Left colon (tissue), 2 donors: ENCODE measurements around the gene ZBTB4. TPM values are rescaled to one million over a fixed set of nuclear protein-coding genes. Genes with fewer than 3 reads are reported as not detected.

Experiments
- ATAC-seq: fragments of 200-7000 bp; cut with Tn5 transposase; one replicate; pipeline ENCODE4 v1.9.1; 2020; ENCODE audit warnings: mild to moderate bottlenecking, moderate library complexity
- DNase-seq, 2 donors: peaks; one replicate each; pipeline ENCODE4 v3.0.0-alpha.2; 2020
- intact Hi-C, 2 donors: fragments of 100-400 bp; cut with DNase I in 1 of 2; cut with micrococcal nuclease in 1 of 2; formaldehyde crosslinking; loops; one replicate each; pipeline versions ENCODE4 v1.11.2 to v1.14.0; 2022; cut with DNase I, micrococcal nuclease
- total RNA-seq, 2 donors: library from RNA; stranded (reverse); fragmentation: NEBNext Ultra II Directional; extraction: Animal tissue kit (Norgen Biotek cat#: 25700); gene quantifications; one replicate each; pipeline ENCODE4 v1.2.1, GENCODE V29; 2021
- donor health status: DM: no; HTN: no; CAD: no.
- donor health status: DM: yes; HTN: yes; CAD: no.

ZBTB4 gene
- total RNA-seq, 2 donors from 2014 or later, result 17.5 to 25.0 TPM

DNA sequence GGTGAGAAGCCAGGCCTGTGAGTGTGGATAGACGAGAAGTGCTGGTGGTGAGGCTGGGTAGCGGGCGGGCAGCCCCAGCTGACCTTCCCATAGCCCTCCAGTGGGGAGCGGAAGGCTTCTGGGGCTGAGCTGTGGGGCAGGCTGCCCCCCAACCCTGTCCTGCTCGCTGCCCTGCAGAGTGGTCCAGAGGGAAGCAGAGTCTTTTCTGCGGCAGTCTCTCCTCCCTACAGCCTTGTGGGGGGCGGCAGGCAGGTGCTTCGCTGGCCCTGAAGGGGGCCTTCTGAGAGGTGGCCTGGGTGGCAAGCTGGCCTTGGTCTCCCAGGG lies 68.0 kb downstream of the ZBTB4 start:
- ATAC-seq, result no peak
- intact Hi-C loops, result no loop called here
- no peak for DNase-seq

DNA sequence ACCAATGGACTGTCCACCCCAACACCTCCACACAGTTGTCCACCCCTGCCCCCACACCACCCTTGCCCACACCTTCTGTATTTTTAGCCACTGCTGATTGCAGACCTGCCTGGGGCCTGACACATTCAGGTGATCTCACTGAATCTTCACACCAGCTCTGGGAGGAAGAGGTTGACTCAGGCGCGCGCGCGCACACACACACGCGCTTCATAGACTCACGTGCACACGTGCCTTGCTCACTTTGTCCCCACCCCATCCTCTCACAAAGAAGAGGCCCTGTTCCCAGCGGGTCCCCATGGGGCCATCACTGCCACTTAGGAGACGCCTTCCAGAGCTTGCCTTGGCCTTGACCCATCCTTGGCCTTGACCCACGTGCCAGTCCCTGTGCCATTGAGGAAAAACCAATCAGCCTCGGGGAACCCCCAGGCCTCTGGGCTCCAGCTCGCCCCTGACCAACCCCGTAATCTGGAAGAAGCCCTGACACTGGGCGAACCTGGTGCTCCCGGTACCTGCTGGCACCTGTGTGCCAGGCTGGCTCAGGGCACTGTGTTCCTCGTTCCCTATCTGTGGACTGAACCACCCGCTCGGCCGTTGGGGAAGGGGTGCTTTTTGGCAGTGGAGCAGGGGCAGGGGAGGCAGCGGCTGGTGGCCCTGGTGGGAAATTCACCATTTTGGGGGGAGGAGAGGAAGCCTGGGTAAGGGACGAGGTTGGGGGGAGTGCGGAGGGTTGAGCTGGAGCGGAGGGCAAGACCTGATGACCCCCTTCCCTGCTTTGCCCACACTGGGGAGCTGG lies 68.6 kb downstream of the ZBTB4 start:
- DNase-seq (no peak), ATAC-seq (no peak)
- intact Hi-C loops, result no loop called here

DNA sequence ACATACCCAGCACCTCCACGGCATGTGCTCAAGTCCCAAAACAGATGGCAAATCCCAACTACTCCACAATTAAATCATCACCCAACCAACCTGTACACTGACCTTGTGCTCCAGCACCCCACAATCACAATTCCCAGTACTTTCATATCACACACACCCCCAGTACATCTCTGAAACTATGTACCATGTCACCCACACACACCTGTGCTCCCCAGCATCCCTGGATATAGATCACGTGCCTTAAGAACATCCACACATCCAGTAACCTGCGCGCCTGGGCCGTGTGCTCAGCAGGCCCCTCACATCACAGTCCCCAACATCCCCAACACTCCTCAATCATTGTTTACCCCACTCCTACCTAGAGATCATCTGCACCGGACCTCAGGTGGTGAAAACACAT lies 69.7 kb downstream of the ZBTB4 start:
- ATAC-seq (no peak), DNase-seq (no peak)
- intact Hi-C loops, result no loop called here

Other genes with a start within 250 kb of the ZBTB4 start
- 10 to 100 TPM; 30.9 to 34.9 TPM for gene DVL2, start 245.1 kb downstream of the ZBTB4 start, total RNA-seq
- 10 to 100 TPM; 33.9 to 44.1 TPM for gene PHF23, start 240.2 kb downstream of the ZBTB4 start, total RNA-seq
- 100 to 1,000 TPM; 431 to 505 TPM for gene GABARAP, start 237.2 kb downstream of the ZBTB4 start, total RNA-seq
- 100 to 1,000 TPM; 108 to 117 TPM for gene CTDNEP1, start 227.9 kb downstream of the ZBTB4 start, total RNA-seq
- gene ELP5, start 227.4 kb downstream of the ZBTB4 start, total RNA-seq, result 10 to 100 TPM; 42.4 to 55.4 TPM
- gene CLDN7, start 217.2 kb downstream of the ZBTB4 start, total RNA-seq, result 1,000 to 10,000 TPM in 1 of 2 donors, 100 to 1,000 TPM in 1; 997 to 1,004 TPM
- 1 to 10 TPM; 1.4 to 9.7 TPM for gene SLC2A4, start 197.9 kb downstream of the ZBTB4 start, total RNA-seq
- gene YBX2, start 185.0 kb downstream of the ZBTB4 start, total RNA-seq, result 10 to 100 TPM; 19.7 to 23.6 TPM
- gene EIF5A, start 172.0 kb downstream of the ZBTB4 start, total RNA-seq, result 100 to 1,000 TPM; 330 to 413 TPM
- 10 to 100 TPM; 71.2 to 72.4 TPM for gene GPS2, start 164.3 kb downstream of the ZBTB4 start, total RNA-seq
- gene NEURL4, start 150.3 kb downstream of the ZBTB4 start, total RNA-seq, result 10 to 100 TPM; 32.7 to 44.5 TPM
- 1 to 10 TPM; 4.1 to 9.0 TPM for gene ACAP1, start 143.1 kb downstream of the ZBTB4 start, total RNA-seq
- 10 to 100 TPM in 1 of 2 donors, 1 to 10 TPM in 1; 9.4 to 10.1 TPM for gene KCTD11, start 127.5 kb downstream of the ZBTB4 start, total RNA-seq
- gene TMEM95, start 124.5 kb downstream of the ZBTB4 start, total RNA-seq, result not detected
- 10 to 100 TPM; 22.2 to 24.9 TPM for gene TNK1, start 98.5 kb downstream of the ZBTB4 start, total RNA-seq
- 10 to 100 TPM in 1 of 2 donors, 1 to 10 TPM in 1; 8.9 to 10.2 TPM for gene PLSCR3, start 85.1 kb downstream of the ZBTB4 start, total RNA-seq
- gene TMEM256, start 75.5 kb downstream of the ZBTB4 start, total RNA-seq, result 10 to 100 TPM; 70.8 to 81.0 TPM
- gene NLGN2, start 71.8 kb downstream of the ZBTB4 start, total RNA-seq, result 1 to 10 TPM; 2.7 to 6.6 TPM
- gene SPEM1, start 59.3 kb downstream of the ZBTB4 start, total RNA-seq, result not detected
- not detected for gene SPEM2, start 54.0 kb downstream of the ZBTB4 start, total RNA-seq
- not detected for gene SPEM3, start 50.8 kb downstream of the ZBTB4 start, total RNA-seq
- 10 to 100 TPM; 19.3 to 20.5 TPM for gene TMEM102, start 44.2 kb downstream of the ZBTB4 start, total RNA-seq
- 1 to 10 TPM; 1.2 to 2.3 TPM for gene FGF11, start 40.1 kb downstream of the ZBTB4 start, total RNA-seq
- gene CHRNB1, start 34.6 kb downstream of the ZBTB4 start, total RNA-seq, result 10 to 100 TPM in 1 of 2 donors, 1 to 10 TPM in 1; 9.6 to 10.7 TPM
- not detected for gene SLC35G6, start 1.8 kb upstream of the ZBTB4 start, total RNA-seq
- gene POLR2A, start 4.7 kb upstream of the ZBTB4 start, total RNA-seq, result 10 to 100 TPM; 83.8 to 100.0 TPM
- gene TNFSF12, start 69.4 kb upstream of the ZBTB4 start, total RNA-seq, result 10 to 100 TPM in 1 of 2 donors, 1 to 10 TPM in 1; 9.8 to 17.3 TPM
- gene TNFSF13, start 79.1 kb upstream of the ZBTB4 start, total RNA-seq, result 100 to 1,000 TPM in 1 of 2 donors, 10 to 100 TPM in 1; 77.2 to 121 TPM
- gene SENP3, start 82.3 kb upstream of the ZBTB4 start, total RNA-seq, result 10 to 100 TPM; 30.9 to 34.1 TPM
- gene CD68, start 100.0 kb upstream of the ZBTB4 start, total RNA-seq, result 10 to 100 TPM; 35.0 to 74.0 TPM
- gene MPDU1, start 104.2 kb upstream of the ZBTB4 start, total RNA-seq, result 10 to 100 TPM; 79.2 to 89.6 TPM
- under 1 TPM; 0.58 to 0.84 TPM for gene SOX15, start 110.5 kb upstream of the ZBTB4 start, total RNA-seq
- 10 to 100 TPM; 24.9 to 29.5 TPM for gene FXR2, start 135.3 kb upstream of the ZBTB4 start, total RNA-seq
- gene SAT2, start 148.2 kb upstream of the ZBTB4 start, total RNA-seq, result 10 to 100 TPM; 60.8 to 78.3 TPM
- not detected for gene SHBG, start 150.5 kb upstream of the ZBTB4 start, total RNA-seq
- 1 to 10 TPM in 1 of 2 donors, under 1 TPM in 1; 0.55 to 1.4 TPM for gene ATP1B2, start 171.3 kb upstream of the ZBTB4 start, total RNA-seq
- 10 to 100 TPM; 47.3 to 60.0 TPM for gene TP53, start 207.9 kb upstream of the ZBTB4 start, total RNA-seq
- 1 to 10 TPM; 6.4 to 9.7 TPM for gene WRAP53, start 208.8 kb upstream of the ZBTB4 start, total RNA-seq
- under 1 TPM; 0.25 to 0.34 TPM for gene EFNB3, start 225.6 kb upstream of the ZBTB4 start, total RNA-seq
- under 1 TPM; 0.22 to 0.61 TPM for gene DNAH2, start 238.1 kb upstream of the ZBTB4 start, total RNA-seq